CD4-positive, alpha-beta T cell treated with Interferon alpha-2 for 1 hour (primary cell): ENCODE data around the gene IAH1.

ENCODE experiments used
- DNase-seq, 2 donors: peaks; one replicate each; pipeline ENCODE4 v3.0.0-alpha.2; 2020 to 2022

IAH1 gene

DNA sequence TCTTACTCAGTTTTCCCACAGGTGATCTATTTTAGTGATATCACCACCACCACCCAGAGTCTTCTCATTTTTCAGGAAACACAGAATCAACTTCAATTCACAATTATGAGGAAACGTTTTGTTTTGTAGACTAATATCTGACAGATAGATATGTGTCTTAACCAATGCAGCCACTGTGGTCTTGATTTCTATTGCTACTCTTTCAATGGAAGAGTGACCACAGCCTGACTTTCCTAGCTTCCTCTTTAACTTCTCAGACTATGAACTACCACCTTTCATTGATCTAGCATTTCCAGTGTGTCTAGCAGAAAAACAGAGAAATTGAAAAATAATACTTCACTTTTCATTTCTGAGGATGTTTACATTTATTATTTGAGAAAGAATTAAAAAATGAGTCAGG is 60.8 kb downstream of the IAH1 start:
- no peak for DNase-seq

DNA sequence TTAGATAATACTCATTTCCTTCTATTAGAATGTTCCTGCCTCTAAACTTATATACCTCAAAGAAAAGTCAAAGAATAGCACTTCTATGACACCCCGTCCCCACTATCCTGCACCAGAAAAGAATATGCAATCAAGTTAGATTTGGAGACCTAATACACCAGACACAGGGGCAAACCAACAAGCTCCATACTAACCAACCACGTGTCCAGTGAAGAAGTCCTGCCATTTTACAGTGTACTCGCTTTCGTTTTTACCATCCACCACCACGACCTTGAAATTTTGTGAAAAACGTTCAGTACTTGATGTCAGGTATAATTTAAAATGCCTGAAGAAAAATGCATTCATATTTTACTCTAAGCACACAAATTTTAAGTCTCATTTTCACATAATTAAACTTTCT is 62.2 kb downstream of the IAH1 start:
- DNase-seq = no peak

DNA sequence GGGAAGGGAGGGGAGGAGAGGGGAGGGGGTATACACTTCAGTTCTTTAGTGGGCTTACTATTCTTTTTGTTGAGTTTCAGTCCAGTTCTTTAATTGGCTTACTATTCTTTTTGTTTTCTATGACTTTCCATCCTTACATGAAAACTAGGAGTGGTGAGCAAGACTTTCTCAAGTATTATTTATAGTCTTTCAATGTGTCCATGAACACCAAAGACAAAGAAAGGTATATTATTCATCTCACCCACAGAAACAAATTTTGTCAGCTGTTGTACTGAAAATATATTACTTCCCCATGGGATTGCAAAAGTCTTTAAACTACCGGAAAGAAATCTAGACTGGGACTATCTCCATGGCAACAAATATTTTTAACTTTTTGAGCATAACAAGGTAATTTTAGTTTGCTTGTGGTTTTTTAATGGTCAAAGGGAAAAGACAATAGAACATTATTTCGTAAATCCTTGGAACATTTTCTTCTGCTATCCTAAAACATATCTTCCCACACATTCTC is 63.7 kb downstream of the IAH1 start:
- peak in 1 of 2 donors; percentile 27 for DNase-seq
